GM19239 (cell line): ENCODE measurements around the gene ANKRD44.
"Not testable (repeated sequence)": the region's sequence is repeated elsewhere in the genome, so short reads cannot be mapped to it uniquely, and the experiment has no call there.

Source experiments
- DNase-seq: peaks from one replicate; pipeline ENCODE4 v3.0.0; 2011; ENCODE audit warnings: low spot score; ENCODE audit not compliant: insufficient read length
- FAIRE-seq: peaks from 2 replicates; lab custom pipeline; 2011; peaks lifted over from hg19 to GRCh38; lab: Jason Lieb, UNC

Gene ANKRD44

GRCh38 chr2:197310271-197310985, at the start of gene ANKRD44:
TSS of gene ANKRD44 (minus strand) at chr2:197310780. CDS start at chr2:197310604, 176 bp downstream.
- FAIRE-seq (no peak), DNase-seq (peak; percentile 93)

- no peak for DNase-seq
- FAIRE-seq, result no peak
Measured at GRCh38 chr2:197359859-197360258, 49.3 kb upstream of the ANKRD44 start.

GRCh38 chr2:197358931-197359330, 48.4 kb upstream of the ANKRD44 start:
- DNase-seq (no peak), FAIRE-seq (no peak)

- FAIRE-seq (no peak), DNase-seq (no peak)
Measured at GRCh38 chr2:197357986-197358385, 47.4 kb upstream of the ANKRD44 start.

GRCh38 chr2:197356136-197356535, 45.6 kb upstream of the ANKRD44 start:
- DNase-seq (no peak), FAIRE-seq (no peak)

GRCh38 chr2:197354169-197354558, 43.6 kb upstream of the ANKRD44 start:
- DNase-seq (no peak), FAIRE-seq (no peak)

GRCh38 chr2:197353393-197354168, 43.0 kb upstream of the ANKRD44 start:
- DNase-seq, result no peak
- FAIRE-seq, result no peak

GRCh38 chr2:197349699-197350098, 39.1 kb upstream of the ANKRD44 start:
- no peak for FAIRE-seq
- no peak for DNase-seq

GRCh38 chr2:197348721-197349360, 38.3 kb upstream of the ANKRD44 start:
- FAIRE-seq (no peak), DNase-seq (no peak)

- FAIRE-seq, result no peak
- no peak for DNase-seq
Measured at GRCh38 chr2:197345846-197346370, 35.3 kb upstream of the ANKRD44 start.

GRCh38 chr2:197343968-197344367, 33.4 kb upstream of the ANKRD44 start:
- not testable (repeated sequence) for FAIRE-seq, DNase-seq

GRCh38 chr2:197340591-197340990, 30.0 kb upstream of the ANKRD44 start:
- no peak for FAIRE-seq
- DNase-seq, result no peak

- DNase-seq (no peak), FAIRE-seq (no peak)
Measured at GRCh38 chr2:197339496-197340220, 29.1 kb upstream of the ANKRD44 start.

- no peak for FAIRE-seq
- no peak for DNase-seq
Measured at GRCh38 chr2:197339016-197339415, 28.4 kb upstream of the ANKRD44 start.

- FAIRE-seq (no peak), DNase-seq (no peak)
Measured at GRCh38 chr2:197332641-197333040, 22.1 kb upstream of the ANKRD44 start.

GRCh38 chr2:197328461-197328860, 17.9 kb upstream of the ANKRD44 start:
- FAIRE-seq, result no peak

GRCh38 chr2:197327472-197328098, 17.0 kb upstream of the ANKRD44 start:
- FAIRE-seq, result peak; percentile 87
- no peak for DNase-seq

More at GRCh38 chr2:197328461-197328860, 17.9 kb upstream of the ANKRD44 start:
- DNase-seq, result no peak

- FAIRE-seq, result no peak
- DNase-seq, result no peak
Measured at GRCh38 chr2:197327073-197327471, 16.5 kb upstream of the ANKRD44 start.

GRCh38 chr2:197324801-197325200, 14.2 kb upstream of the ANKRD44 start:
- FAIRE-seq, result peak; percentile 97
- peak; percentile 56 for DNase-seq
